Measurements from ENCODE around the gene NFS1.
A peak's percentile ranks its signal among the peaks of the same experiment; 100 is the strongest.

NFS1 gene

GRCh38 chr20:35673884-35674283, 25.3 kb downstream of the NFS1 start:
- DNase-seq (ENCODE audit: low spot score), result no peak

GRCh38 chr20:35669681-35670080, 29.5 kb downstream of the NFS1 start:
- no peak for DNase-seq (ENCODE audit: low spot score)

- no peak for DNase-seq (ENCODE audit: low spot score)
These were observed 29.9 kb downstream of the NFS1 start for GRCh38 chr20:35669221-35669620.

DNA sequence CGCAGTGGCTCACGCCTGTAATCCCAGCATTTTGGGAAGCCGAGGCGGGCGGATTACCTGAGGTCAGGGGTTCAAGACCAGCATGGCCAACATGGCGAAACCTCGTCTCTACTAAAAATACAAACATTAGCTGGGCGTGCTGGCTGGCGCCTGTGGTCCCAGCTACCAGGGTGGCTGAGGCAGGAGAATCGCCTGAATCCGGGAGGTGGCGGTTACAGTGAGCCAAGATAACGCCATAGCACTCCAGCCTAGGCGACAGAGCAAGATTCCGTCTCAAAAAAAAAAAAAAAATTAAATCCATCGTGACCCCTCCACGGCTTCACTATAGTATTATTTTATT, 33.2 kb downstream of the NFS1 start:
- DNase-seq (ENCODE audit: low spot score), result no peak

DNA sequence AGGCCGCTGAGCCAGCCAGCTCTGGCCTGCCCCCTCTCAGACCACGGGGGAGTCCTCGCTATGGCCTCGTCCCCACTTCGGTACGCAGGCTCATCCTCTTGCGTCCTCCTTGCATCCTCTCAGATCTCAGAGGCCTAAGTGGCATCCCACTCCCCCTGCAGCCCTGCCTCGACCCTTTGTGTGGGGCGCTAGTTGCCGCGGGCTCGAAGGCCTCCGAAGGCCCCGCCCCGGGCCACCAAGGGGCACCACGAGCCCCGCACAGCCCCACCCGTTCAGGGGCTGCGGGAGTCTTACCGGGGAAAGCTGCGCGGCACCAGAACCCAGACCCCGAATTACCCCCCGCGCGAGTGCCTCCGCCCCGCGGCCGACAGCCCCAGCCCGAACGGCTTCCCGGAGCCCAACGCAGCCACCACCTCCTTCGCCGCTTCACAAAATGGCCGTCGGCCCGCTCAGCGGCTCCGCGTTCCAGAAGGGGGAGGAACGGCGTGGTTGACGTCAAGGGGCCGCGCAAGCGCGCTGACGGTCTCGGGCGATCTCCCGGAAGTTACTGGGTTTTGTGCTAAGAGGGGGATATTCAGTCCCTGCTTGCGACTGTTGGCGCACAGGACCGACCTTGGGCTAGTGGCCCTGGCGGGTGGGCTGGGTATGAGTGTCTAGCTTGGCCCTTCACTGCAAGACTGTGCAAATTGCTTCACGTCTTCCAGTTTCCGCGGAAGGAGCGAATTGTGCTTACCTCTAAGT, 34.5 kb downstream of the NFS1 start, which contains the start of the genes CPNE1 and RBM12:
Gene CPNE1 (minus strand): TSS at position 435 of the 741 bp plus-strand sequence. CDS start 31,977 bp downstream, outside the sequence.
Gene RBM12 (minus strand): TSS at position 435 of the 741 bp plus-strand sequence. CDS start 9,578 bp downstream, outside the sequence.
- peak; percentile 98 for DNase-seq (ENCODE audit: low spot score)

DNA sequence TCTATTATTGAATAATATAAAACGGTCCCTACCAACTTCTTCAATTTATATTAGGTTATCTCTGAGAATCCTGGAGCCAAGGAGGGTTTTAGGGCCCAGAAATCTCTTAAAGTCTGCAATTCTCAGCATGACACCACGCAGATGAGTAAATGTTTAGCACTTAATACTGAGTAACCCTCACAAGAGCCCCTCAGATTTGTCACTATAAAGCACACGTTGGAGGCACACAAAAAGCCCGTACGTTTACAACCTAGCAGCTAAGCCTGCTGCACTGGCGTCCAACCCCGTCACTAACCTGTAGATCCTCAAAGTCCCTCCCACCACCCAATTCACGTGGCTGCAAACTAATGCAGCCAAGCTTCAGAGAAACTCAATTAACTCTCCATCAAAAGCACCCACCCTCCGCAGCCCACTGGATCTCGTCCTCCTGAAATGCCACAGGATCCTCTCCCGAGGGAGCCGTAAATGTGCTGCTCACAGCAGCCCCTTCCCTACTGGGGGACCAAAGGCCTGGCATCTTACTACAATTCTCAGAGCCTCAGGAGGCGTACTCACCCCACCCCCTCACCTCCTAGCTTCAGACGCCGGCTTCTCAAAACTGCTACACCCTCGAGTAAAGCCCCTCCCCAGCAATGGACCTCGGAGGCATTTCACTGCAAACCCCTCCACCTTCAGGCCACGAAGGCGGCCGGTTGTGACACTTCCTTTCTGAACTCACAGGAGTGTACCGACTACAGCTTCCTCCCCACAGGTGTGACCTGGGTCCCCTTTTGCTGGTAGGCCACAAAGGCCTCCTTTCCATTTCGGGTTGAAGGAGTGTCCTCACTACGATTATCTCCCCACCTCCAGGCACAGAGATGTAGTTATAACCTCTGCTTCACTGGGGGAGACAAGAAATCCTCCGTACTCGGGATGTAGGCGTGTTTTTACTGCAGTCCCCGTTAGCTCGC, 35.4 kb downstream of the NFS1 start:
- DNase-seq (ENCODE audit: low spot score), result peak; percentile 51

GRCh38 chr20:35662551-35662950, 36.6 kb downstream of the NFS1 start:
- DNase-seq (ENCODE audit: low spot score), result no peak

- no peak for DNase-seq (ENCODE audit: low spot score)
These were observed 37.2 kb downstream of the NFS1 start for GRCh38 chr20:35661908-35662307.

DNA sequence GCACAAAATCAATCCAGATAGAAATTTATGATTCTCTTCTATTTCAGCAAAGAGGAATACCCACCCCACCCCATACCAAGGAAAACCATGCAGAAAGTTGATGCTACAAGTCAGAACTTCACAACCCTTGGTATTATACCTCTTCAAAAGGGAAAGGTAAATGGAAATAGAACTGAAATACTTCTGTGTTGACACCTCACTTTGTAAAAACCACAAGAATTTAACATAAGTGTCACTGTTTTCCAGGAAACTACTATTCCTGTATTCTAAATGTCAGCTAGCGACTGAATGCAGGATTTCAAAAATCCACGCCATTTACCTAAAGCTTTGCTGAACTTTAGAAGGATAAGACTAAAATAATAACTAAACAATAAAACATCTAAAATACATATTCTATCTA, 38.1 kb downstream of the NFS1 start:
- no peak for DNase-seq (ENCODE audit: low spot score)

DNA sequence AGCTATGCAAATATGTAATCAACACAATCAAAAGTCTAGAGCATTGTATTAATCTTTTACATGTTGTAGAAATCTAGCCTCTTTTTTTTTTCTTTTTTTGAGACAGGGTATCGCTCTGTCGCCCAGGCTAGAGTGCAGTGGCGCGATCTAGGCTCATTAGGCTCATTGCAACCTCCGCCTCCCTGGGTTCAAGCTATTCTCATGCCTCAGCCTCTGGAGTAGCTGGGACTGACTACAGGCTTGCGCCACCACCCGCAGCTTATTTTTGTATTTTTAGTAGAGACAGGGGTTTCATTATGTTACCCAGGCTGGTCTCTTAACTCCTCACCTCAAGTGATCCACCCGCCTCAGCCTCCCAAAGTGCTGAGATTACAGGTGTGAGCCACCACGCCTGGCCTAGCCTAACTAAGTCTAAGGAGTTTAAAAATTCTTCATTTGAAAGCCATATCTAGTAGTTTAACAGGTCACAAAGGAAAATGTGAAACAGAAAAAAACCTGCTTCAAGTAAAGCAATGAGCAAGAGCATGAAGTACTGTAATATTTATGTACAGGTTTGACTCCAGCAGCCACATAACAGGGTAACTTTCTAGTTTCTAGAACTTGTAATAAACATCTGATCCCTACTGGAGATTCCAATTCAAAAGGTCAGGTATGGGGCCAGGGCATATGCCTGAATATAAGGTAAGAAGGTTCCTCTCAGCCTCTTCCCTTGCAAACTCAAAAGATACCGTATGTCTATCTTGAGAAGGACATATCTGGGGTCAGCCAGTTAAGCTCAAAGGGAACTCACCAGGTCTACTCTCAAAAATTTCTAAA, 38.8 kb downstream of the NFS1 start:
- no peak for DNase-seq (ENCODE audit: low spot score)

GRCh38 chr20:35657271-35657670, 41.9 kb downstream of the NFS1 start:
- no peak for DNase-seq (ENCODE audit: low spot score)

- DNase-seq (ENCODE audit: low spot score), result no peak
These were observed 44.7 kb downstream of the NFS1 start for GRCh38 chr20:35654415-35654814.

- no peak for DNase-seq (ENCODE audit: low spot score)
These were observed 45.3 kb downstream of the NFS1 start for GRCh38 chr20:35653893-35654292.

DNA sequence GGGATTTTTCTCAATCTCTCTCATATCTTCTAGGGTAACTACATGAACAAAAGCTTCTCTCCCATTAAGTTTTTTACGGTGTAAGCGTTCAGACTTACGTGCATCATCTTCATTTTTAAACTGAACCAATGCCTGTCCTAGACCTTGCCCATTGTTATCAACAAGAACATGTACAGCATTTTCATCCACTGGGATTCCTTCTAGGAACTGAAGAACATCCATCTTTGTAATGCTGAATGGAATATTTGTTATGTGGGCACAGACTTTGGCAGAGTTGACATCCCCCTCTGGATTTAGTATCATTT, 45.8 kb downstream of the NFS1 start:
- no peak for DNase-seq (ENCODE audit: low spot score)

DNA sequence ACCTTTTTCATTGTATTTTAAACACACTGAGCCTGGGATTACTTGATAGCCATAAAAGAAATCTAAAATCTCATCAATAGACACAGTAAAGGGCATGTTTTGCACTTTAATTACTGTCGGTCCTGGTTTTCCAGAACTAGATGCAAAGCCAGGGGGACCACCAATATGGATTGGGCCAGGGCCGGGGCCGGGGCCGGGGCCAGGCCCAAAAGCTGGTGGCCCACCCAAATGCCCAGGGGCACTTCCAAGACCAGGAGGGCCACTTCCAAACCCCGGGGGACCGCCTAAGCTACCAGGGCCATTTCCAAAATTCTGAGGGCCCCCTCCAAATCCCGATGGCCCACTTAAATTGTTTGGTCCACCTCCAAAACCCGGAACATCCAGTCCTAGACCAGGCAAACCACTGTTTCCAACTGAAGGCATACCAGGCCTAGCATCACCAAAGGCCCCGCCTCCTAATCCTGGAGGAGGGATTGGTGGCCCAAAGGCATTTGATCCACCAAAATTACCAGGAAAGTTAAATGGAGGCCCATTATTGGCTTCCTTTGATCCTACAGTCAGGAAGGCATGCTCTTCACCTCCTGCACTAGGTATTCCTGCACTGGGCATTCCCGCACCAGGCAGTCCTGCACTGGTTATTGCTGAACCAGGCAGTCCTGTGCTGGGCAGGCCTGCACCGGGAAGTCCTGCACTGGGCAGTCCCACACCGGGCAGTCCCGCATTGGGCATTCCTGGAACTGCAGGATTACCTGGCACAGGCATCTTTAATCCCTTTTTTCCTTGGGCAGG, 46.3 kb downstream of the NFS1 start:
- no peak for DNase-seq (ENCODE audit: low spot score)

GRCh38 chr20:35651958-35652357, 47.2 kb downstream of the NFS1 start:
- no peak for DNase-seq (ENCODE audit: low spot score)

DNA sequence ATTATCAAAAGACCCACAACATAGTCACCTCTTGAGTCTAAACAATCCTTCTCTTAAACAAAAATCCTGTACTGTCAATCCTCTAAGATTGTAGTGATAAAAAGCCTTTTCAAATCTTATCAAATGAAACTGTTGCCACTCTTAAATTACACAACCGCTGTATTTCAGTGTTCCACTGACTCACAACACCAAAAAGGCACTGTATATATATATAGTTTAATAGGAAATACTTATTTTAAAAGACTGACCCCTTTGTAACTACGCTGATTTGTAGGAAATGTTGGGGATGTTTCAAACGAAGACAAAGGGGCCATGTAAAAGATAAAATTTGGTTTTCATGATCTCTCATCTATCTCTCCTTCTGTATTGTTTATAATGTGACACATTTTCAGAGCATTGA, 48.5 kb downstream of the NFS1 start:
- no peak for DNase-seq (ENCODE audit: low spot score)

DNA sequence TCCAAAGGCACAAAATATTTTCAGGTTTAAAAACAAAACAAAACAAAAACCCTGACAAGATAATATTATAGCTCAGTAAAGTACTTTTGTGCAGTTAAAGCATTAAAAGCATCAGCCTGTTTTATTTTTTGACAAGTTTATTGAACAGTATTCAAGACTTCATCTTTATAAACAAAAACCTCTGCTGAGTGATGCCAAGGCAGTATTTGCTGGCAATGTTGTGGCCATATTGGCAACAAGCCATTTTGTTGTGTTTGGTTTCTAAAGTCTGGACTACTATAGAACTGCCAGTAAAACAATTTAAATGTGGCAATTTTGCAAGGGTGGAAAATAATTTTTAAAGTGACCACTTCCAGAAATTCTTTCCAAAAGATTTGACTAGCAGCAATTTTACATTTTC, 50.3 kb downstream of the NFS1 start:
- DNase-seq (ENCODE audit: low spot score), result no peak

DNA sequence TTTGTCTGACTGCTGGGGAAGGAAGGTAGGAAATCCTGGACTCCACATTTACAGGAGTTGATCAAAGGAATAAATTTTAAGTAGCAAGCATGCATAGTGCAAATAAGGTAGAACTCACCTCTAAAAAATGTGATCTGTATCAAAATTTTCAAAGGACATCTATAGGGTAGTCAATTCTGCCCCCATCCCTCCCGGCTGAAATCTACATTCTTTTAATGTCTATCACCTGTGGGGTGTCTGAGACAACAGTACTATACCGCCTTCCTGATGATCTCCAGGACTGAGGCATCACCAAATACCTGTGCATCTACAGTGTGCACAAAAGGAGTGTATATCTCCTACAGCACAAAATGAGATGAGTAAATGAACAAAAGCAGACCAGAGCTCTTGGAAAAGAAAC, 54.3 kb downstream of the NFS1 start:
- DNase-seq (ENCODE audit: low spot score), result no peak

DNA sequence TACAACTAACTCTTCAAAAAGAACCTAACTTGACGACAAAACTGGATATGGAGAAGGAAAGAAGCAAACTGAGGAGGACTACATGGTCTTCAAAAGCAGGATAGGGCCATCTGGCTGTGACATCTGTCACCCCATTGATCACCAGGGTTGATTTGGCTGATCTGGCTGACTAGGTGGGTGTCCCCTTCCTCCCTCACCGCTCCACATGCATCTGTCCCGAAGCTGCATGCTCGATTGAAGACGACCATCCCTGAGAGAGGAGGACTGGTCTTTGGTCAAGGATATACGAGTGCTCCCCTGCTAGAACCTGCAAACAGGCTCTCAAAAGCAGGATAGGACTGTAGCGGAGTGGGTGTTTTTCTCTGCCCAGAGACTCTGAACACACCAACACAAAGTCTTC, 56.1 kb downstream of the NFS1 start:
- DNase-seq (ENCODE audit: low spot score), result no peak

DNA sequence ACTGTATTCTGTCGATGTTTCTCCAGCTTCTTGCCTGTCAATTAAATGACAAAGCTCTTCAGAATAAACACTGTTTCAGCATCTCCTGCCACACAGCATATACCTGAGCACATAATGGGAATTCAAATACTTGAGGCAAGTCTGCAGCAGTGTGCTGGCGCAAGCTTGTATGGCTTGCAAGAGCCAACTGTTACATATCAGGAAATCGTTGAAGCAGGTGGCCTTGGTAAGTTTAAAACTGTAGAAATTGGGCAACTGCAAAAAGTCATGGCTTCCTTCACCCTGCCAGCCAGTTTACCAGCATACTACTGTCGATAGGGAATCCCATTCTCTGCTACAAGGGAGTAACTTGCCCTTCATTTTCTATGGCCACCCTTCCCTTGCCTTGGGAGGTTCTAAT, 57.4 kb downstream of the NFS1 start:
- no peak for DNase-seq (ENCODE audit: low spot score)

DNA sequence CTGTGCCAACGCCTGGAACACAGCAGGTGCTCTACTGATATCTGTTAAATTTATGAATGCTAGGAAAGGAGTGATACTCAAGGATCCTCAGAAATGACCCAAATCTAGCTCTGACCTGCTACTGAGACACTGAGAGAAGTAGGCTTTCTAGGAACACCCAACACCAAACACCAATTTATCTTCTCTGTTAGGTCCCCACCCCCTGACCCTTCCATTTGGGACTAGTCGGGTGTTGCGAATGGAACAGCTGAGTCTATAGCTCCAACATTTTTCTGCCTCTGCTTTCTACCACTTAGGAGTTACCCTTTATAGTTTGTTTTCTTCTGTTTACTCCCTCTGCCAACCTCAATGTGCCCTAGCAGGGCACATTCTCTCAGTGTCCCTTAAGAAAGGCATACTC, 58.4 kb downstream of the NFS1 start:
- no peak for DNase-seq (ENCODE audit: low spot score)
